ENCODE results near the gene IGFALS.

The IGFALS gene

DNA sequence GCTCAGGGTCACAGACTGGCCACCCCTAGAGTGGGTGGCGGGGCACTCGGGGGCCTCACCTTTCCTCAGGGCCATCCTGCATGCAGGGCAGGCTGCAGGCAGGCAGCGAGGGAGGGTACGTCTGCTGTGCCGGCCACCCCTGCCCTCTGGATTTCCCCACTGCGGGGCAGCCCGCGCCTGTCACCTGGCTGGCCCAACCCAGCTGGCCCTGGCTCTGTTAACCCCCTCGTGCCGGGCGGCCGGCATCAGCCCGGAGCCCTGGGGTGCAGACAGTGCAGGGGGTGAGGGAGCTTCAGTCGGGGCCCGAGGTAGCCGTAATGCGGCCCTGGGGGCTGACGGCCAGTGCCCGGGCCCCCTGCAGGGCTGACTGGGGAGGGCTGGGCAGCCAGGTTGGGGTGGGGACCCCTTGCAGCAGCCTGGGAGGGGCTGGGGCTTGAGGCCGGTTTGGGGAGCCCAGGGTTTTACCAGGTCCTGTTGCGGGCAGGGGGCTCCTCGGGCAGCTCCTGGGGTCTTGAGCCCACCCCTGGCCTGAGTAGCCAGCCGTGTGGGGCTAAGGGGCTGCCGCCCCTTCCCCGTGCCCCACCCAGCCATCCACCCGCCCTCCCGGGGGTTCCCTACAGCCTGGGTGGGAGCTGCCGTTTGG, at the start of gene IGFALS:
Gene IGFALS (minus strand): TSS at position 128 of the 643 bp plus-strand sequence. CDS start 53 bp downstream, at position 75.
- Histone ChIP-seq H3K9me2 (replicated peaks; ENCODE audit: insufficient read depth, low read length) (no peaks in the 10 kb centered on the region), H3K4me2 (ENCODE audit: low read depth, low read length, poor library complexity, severe bottlenecking) (no peak within 1 kb of the TSS), H3K36me3 (ENCODE audit: low read length) (no peaks in the 10 kb centered on the region), H3K27me3 (ENCODE audit: low read length) (no peaks in the 10 kb centered on the region), H3K9me3 (ENCODE audit: insufficient read depth, low read length) (peaks cover 5% of the 10 kb centered on the region; the same call in 1 of the 2 replicates), H4K20me1 (ENCODE audit: low read depth, low read length) (no peaks in the 10 kb centered on the region), H3F3A (ENCODE audit: insufficient read depth) (no peaks in the 10 kb centered on the region), H3K79me2 (ENCODE audit: insufficient read depth, low read length) (no peaks in the 10 kb centered on the region), H3K9ac (ENCODE audit: low read length) (no peak within 1 kb of the TSS), H2AFZ (ENCODE audit: low read depth, low read length, severe bottlenecking) (no peak within 1 kb of the TSS), H3K27ac (ENCODE audit: low read depth, low read length) (no peak within 1 kb of the TSS), H3K4me3 (ENCODE audit: insufficient read depth, low read length, poor library complexity, severe bottlenecking) (no peak within 1 kb of the TSS)
- no peak for TF ChIP-seq EZH2phosphoT487 (conservative IDR thresholded peaks at IDR 0.05; ENCODE audit: low read length)
- TF ChIP-seq, protein P1, sequence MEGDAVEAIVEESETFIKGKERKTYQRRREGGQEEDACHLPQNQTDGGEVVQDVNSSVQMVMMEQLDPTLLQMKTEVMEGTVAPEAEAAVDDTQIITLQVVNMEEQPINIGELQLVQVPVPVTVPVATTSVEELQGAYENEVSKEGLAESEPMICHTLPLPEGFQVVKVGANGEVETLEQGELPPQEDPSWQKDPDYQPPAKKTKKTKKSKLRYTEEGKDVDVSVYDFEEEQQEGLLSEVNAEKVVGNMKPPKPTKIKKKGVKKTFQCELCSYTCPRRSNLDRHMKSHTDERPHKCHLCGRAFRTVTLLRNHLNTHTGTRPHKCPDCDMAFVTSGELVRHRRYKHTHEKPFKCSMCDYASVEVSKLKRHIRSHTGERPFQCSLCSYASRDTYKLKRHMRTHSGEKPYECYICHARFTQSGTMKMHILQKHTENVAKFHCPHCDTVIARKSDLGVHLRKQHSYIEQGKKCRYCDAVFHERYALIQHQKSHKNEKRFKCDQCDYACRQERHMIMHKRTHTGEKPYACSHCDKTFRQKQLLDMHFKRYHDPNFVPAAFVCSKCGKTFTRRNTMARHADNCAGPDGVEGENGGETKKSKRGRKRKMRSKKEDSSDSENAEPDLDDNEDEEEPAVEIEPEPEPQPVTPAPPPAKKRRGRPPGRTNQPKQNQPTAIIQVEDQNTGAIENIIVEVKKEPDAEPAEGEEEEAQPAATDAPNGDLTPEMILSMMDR (IDR thresholded peaks at IDR 0.05; ENCODE audit: insufficient read depth, low read length, poor library complexity, severe bottlenecking), result no peak

DNA sequence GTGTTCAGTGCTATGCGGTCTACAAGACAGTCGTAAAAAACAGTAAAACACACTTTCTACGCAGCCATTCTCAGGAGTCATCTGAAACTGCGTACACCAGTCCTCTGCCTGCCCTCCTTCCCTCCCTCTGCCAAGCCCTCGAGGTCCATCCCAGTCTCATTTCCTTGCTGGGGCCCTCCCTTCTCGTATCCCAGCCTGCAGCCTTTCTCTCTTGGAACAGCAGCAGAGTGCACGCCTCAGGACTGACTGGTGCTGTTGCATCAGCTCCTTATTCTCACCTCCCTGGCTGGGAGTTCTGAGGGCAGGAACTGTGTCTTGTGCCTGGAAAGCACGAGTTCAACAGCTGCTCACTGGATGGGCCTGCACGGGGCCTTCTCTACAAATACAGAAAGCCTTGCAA, 46.0 kb upstream of the IGFALS start:
- Histone ChIP-seq H3K27ac (ENCODE audit: low read depth, low read length) (no peak overlapping the region), H3K9ac (ENCODE audit: low read length) (no peak overlapping the region), H3K27me3 (ENCODE audit: low read length) (no peaks in the 10 kb centered on the region), H3K4me2 (ENCODE audit: low read depth, low read length, poor library complexity, severe bottlenecking) (no peak overlapping the region), H2AFZ (ENCODE audit: low read depth, low read length, severe bottlenecking) (no peak overlapping the region), H3K9me3 (ENCODE audit: insufficient read depth, low read length) (no peaks in the 10 kb centered on the region), H4K20me1 (ENCODE audit: low read depth, low read length) (no peaks in the 10 kb centered on the region), H3K36me3 (ENCODE audit: low read length) (no peaks in the 10 kb centered on the region), H3K79me2 (ENCODE audit: insufficient read depth, low read length) (no peaks in the 10 kb centered on the region), H3F3A (ENCODE audit: insufficient read depth) (no peaks in the 10 kb centered on the region), H3K4me3 (ENCODE audit: insufficient read depth, low read length, poor library complexity, severe bottlenecking) (no peak overlapping the region), H3K9me2 (replicated peaks; ENCODE audit: insufficient read depth, low read length) (no peaks in the 10 kb centered on the region)
- no peak for TF ChIP-seq EZH2phosphoT487 (conservative IDR thresholded peaks at IDR 0.05; ENCODE audit: low read length)
- TF ChIP-seq, protein P1 (IDR thresholded peaks at IDR 0.05; ENCODE audit: insufficient read depth, low read length, poor library complexity, severe bottlenecking), result no peak

DNA sequence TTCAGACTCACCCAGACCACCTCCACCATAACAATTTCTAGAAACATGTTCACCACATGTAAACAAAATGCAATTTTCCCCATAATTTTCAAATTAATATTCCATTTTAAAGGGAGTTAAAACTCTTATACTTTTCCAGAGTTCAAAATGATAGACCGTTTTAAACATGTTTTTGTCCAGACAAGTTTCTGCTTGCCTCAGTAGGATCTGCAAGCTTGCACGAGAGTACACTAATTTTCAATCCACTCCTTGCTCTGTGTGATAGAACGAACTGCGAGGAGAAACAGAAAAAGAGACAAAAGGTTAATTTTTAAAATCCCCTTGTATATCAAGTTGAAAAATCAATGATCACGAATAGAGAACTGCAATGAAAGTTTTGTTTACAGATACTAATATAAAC, 40.6 kb upstream of the IGFALS start:
- Histone ChIP-seq H3K36me3 (ENCODE audit: low read length) (no peaks in the 10 kb centered on the region), H3K79me2 (ENCODE audit: insufficient read depth, low read length) (no peaks in the 10 kb centered on the region), H3K27ac (ENCODE audit: low read depth, low read length) (no peak overlapping the region), H3K4me2 (ENCODE audit: low read depth, low read length, poor library complexity, severe bottlenecking) (no peak overlapping the region), H4K20me1 (ENCODE audit: low read depth, low read length) (0 out of 2 replicates have a peak, but pooled peaks cover 3% of the 10 kb centered on the region), H3F3A (ENCODE audit: insufficient read depth) (0 out of 2 replicates have a peak, but pooled peaks cover 4% of the 10 kb centered on the region), H3K4me3 (ENCODE audit: insufficient read depth, low read length, poor library complexity, severe bottlenecking) (no peak overlapping the region), H3K9me2 (replicated peaks; ENCODE audit: insufficient read depth, low read length) (no peaks in the 10 kb centered on the region), H3K9me3 (ENCODE audit: insufficient read depth, low read length) (no peaks in the 10 kb centered on the region), H2AFZ (ENCODE audit: low read depth, low read length, severe bottlenecking) (no peak overlapping the region), H3K27me3 (ENCODE audit: low read length) (no peaks in the 10 kb centered on the region), H3K9ac (ENCODE audit: low read length) (no peak overlapping the region)
- no peak for TF ChIP-seq EZH2phosphoT487 (conservative IDR thresholded peaks at IDR 0.05; ENCODE audit: low read length)
- TF ChIP-seq, protein P1 (IDR thresholded peaks at IDR 0.05; ENCODE audit: insufficient read depth, low read length, poor library complexity, severe bottlenecking), result no peak
